ENCODE data around the gene NDUFC1. TPM values are rescaled to one million over a fixed set of nuclear protein-coding genes. Genes with fewer than 3 reads are reported as not detected.

NDUFC1 gene
- total and polyA plus RNA-seq, 9 of the 15 experiments (the other 6 are each of a cell fraction or from before 2014, with no cell fraction given), result 58.9 to 378 (median 120) TPM

DNA sequence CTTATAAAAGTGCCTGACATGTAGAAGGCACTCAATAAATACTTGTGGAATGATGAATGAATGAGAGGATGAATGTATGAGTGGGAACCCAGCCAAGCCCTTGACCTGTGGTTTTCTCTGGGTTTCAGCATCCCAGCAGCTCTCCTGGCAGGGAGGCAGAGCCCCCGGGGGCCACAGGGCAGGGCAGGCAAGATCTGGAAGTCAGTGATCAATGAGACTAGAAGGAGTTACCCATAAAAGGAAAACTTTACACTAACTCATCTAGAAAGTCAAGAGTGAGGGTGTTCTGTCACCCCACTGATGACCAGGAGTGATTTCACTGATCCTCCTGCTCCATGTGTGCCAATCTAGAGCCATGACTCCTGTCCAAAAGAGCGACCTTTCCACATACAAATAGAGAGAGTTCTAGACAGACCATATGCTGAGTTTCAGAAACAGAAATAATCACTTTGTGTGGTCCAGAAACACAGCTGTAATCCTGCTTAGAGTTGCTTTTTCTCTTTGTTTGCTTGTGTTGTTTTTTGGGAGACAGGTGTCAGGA lies 59.7 kb downstream of the NDUFC1 start:
- POLR2A ChIA-PET, result interaction anchor here (0.6 kb wide), 1 partner anchor 15 kb away, joined by 3 read pairs; no protein-coding TSS in a partner anchor
- 0 out of 4 replicates have a peak overlapping the region, but pooled peaks of 1 of the 2 experiments have one; percentile 42 for H3K9ac ChIP-seq (ENCODE audit: insufficient read depth in 1 of 2, low read depth in 2 of 2, low read length in 2 of 2)
- H4K20me1 ChIP-seq (replicated peaks; ENCODE audit: control insufficient read depth, insufficient read depth, low read length), result no peaks in the 10 kb centered on the region
- ATAC-seq (no peak), FAIRE-seq (no peak), DNase-seq (ENCODE audit: extremely low read depth in 1 of 4, low spot score in 3 of 4) (no peak)
- H3K4me1 ChIP-seq (replicated peaks in 1 of 2; ENCODE audit: control insufficient read depth in 2 of 2, insufficient read depth in 2 of 2, low read length in 2 of 2), result no peaks in the 10 kb centered on the region; a peak in 2 of 5 replicates
- H3K4me2 ChIP-seq (ENCODE audit: insufficient read depth, low read length), result no peak overlapping the region
- in situ Hi-C loops (cut with MboI) (no loop called here), intact Hi-C loops (cut with micrococcal nuclease) (no loop called here)
- CTCF ChIA-PET (ENCODE audit: low intra/inter-chr PET ratio), result no interaction called here
- no peaks in the 10 kb centered on the region for H3K9me1 ChIP-seq (ENCODE audit: control insufficient read depth, insufficient read depth, low read length)
- no peaks in the 10 kb centered on the region for H3K27me3 ChIP-seq (ENCODE audit: control insufficient read depth in 2 of 2, insufficient read depth in 2 of 2, low read length in 2 of 2)
- 0 out of 2 replicates have a peak overlapping the region, but pooled peaks have one; percentile 20 for H2AFZ ChIP-seq (ENCODE audit: low read depth, low read length)
- peaks cover 2% of the 10 kb centered on the region; the same call in 1 of the 2 replicates for H3K9me3 ChIP-seq (replicated peaks; ENCODE audit: control insufficient read depth, insufficient read depth, low read depth, low read length)
- H3K4me3 ChIP-seq, result no peak overlapping the region
- 12% methylated on average over 2 of the region's 2 CpGs for WGBS (ENCODE audit: insufficient coverage, low coverage, missing lambda C conversion rate)
- no peaks in the 10 kb centered on the region for H3K79me2 ChIP-seq (ENCODE audit: control insufficient read depth, insufficient read depth, low read length)
- no TSS peak for BruUV-seq (replicated peaks)
- H3K27ac ChIP-seq (ENCODE audit: extremely low read depth, low read depth, low read length), result no peak overlapping the region
- H3K36me3 ChIP-seq (ENCODE audit: control insufficient read depth, insufficient read depth, low read length), result no peaks in the 10 kb centered on the region
- TF ChIP-seq ZNF586 (CRISPR knock-in tag; conservative IDR thresholded peaks at IDR 0.05) (no peak), ZNF445 (CRISPR knock-in tag; IDR thresholded peaks at IDR 0.05; ENCODE audit: low read depth) (no peak), ZNF354B (CRISPR knock-in tag; IDR thresholded peaks at IDR 0.05) (no peak), CEBPG (CRISPR knock-in tag; IDR thresholded peaks at IDR 0.05) (no peak), CEBPG (tag; conservative IDR thresholded peaks at IDR 0.05 in 1 of 2, IDR thresholded peaks at IDR 0.05 in 1 of 2) (no peak), POLR2AphosphoS2 (IDR thresholded peaks at IDR 0.05; ENCODE audit: low read length) (no peak), GABPA (tag; conservative IDR thresholded peaks at IDR 0.05; ENCODE audit: low read depth) (no peak), BHLHE40 (IDR thresholded peaks at IDR 0.05; ENCODE audit: low read length) (no peak), DMBX1 (CRISPR knock-in tag; IDR thresholded peaks at IDR 0.05; ENCODE audit: borderline replicate concordance) (no peak), RUNX1 (IDR thresholded peaks at IDR 0.05; ENCODE audit: low read depth) (no peak), ZNF431 (CRISPR knock-in tag; IDR thresholded peaks at IDR 0.05) (no peak), BCL6 (CRISPR knock-in tag; IDR thresholded peaks at IDR 0.05) (no peak), ZNF436 (CRISPR knock-in tag; IDR thresholded peaks at IDR 0.05) (no peak), BRD9 (IDR thresholded peaks at IDR 0.05; ENCODE audit: low read depth, partially characterized antibody) (no peak), ZFPM2 (CRISPR knock-in tag; IDR thresholded peaks at IDR 0.05) (no peak)
- TF ChIP-seq, protein P1, sequence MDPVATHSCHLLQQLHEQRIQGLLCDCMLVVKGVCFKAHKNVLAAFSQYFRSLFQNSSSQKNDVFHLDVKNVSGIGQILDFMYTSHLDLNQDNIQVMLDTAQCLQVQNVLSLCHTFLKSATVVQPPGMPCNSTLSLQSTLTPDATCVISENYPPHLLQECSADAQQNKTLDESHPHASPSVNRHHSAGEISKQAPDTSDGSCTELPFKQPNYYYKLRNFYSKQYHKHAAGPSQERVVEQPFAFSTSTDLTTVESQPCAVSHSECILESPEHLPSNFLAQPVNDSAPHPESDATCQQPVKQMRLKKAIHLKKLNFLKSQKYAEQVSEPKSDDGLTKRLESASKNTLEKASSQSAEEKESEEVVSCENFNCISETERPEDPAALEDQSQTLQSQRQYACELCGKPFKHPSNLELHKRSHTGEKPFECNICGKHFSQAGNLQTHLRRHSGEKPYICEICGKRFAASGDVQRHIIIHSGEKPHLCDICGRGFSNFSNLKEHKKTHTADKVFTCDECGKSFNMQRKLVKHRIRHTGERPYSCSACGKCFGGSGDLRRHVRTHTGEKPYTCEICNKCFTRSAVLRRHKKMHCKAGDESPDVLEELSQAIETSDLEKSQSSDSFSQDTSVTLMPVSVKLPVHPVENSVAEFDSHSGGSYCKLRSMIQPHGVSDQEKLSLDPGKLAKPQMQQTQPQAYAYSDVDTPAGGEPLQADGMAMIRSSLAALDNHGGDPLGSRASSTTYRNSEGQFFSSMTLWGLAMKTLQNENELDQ (CRISPR knock-in tag; IDR thresholded peaks at IDR 0.05; ENCODE audit: borderline replicate concordance), result no peak
- TF ChIP-seq, protein P2, sequence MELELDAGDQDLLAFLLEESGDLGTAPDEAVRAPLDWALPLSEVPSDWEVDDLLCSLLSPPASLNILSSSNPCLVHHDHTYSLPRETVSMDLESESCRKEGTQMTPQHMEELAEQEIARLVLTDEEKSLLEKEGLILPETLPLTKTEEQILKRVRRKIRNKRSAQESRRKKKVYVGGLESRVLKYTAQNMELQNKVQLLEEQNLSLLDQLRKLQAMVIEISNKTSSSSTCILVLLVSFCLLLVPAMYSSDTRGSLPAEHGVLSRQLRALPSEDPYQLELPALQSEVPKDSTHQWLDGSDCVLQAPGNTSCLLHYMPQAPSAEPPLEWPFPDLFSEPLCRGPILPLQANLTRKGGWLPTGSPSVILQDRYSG (tag; conservative IDR thresholded peaks at IDR 0.05; ENCODE audit: low read depth), result no peak
- TF ChIP-seq, protein P3, sequence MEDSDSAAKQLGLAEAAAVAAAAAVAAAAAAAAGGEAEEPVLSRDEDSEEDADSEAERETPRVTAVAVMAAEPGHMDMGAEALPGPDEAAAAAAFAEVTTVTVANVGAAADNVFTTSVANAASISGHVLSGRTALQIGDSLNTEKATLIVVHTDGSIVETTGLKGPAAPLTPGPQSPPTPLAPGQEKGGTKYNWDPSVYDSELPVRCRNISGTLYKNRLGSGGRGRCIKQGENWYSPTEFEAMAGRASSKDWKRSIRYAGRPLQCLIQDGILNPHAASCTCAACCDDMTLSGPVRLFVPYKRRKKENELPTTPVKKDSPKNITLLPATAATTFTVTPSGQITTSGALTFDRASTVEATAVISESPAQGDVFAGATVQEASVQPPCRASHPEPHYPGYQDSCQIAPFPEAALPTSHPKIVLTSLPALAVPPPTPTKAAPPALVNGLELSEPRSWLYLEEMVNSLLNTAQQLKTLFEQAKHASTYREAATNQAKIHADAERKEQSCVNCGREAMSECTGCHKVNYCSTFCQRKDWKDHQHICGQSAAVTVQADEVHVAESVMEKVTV (CRISPR knock-in tag; IDR thresholded peaks at IDR 0.05), result no peak

All from K562 (cell line).